H1 (cell line): ENCODE measurements around the gene NPHP4. TPM values are rescaled to one million over a fixed set of nuclear protein-coding genes. Genes with fewer than 3 reads are reported as not detected.

Experiments used
- ASH2L ChIP-seq: fragments of 200-600, 300-600 bp; sonication (generic); IDR thresholded peaks from one replicate; pipeline ENCODE4 v1.7.1; 2017; ENCODE audit warnings: low read length
- ATF2 ChIP-seq: IDR thresholded peaks from 2 replicates; pipeline ENCODE4 v1.6.1; 2012; ENCODE audit warnings: low read length, inconsistent platforms
- CBX5 ChIP-seq: fragments of 300-800, 300-1000 bp; sonication (generic); IDR thresholded peaks from 2 replicates; pipeline ENCODE4 v1.7.1; 2016; ENCODE audit warnings: antibody characterized with exemption, low read length, low read depth
- CHD1 ChIP-seq: IDR thresholded peaks from 2 replicates; pipeline ENCODE4 v1.6.1; 2012; ENCODE audit warnings: low read depth, low read length, improper control_type of control experiment
- CHD2 ChIP-seq: IDR thresholded peaks from 2 replicates; pipeline ENCODE4 v1.6.1; 2012; ENCODE audit warnings: low read length, improper control_type of control experiment
- CREB1 ChIP-seq: IDR thresholded peaks from 2 replicates; pipeline ENCODE4 v1.6.1; 2012; ENCODE audit warnings: inconsistent platforms
- HDAC2 ChIP-seq, 2 experiments: fragments of 300-600 bp in 1 of 2; sonication (generic) in 1 of 2; IDR thresholded peaks; 2 replicates each; pipeline ENCODE4 v1.6.1; 2011 to 2012; ENCODE audit warnings: low read depth in 2 of 2, low read length in 2 of 2, mild to moderate bottlenecking in 2 of 2, moderate library complexity in 2 of 2, borderline replicate concordance in 1 of 2, inconsistent platforms in 1 of 2
- JUND ChIP-seq: IDR thresholded peaks from 2 replicates; pipeline ENCODE4 v1.6.1; 2011; ENCODE audit warnings: mild to moderate bottlenecking, improper control_type of control experiment, low read length
- MAX ChIP-seq: IDR thresholded peaks from 2 replicates; pipeline ENCODE4 v1.6.1; 2012; ENCODE audit warnings: inconsistent platforms
- PHF8 ChIP-seq: fragments of 200-600 bp; sonication (generic); conservative IDR thresholded peaks from 2 replicates; pipeline ENCODE4 v1.7.1; 2012; ENCODE audit warnings: low read depth, mild to moderate bottlenecking, inconsistent platforms, low read length, moderate library complexity
- POLR2AphosphoS5 ChIP-seq: IDR thresholded peaks from 2 replicates; pipeline ENCODE4 v1.6.1; 2011; ENCODE audit warnings: low read depth, low read length
- SIN3A ChIP-seq, 2 experiments: IDR thresholded peaks in 1 of 2; conservative IDR thresholded peaks in 1 of 2; 2 replicates each; pipeline ENCODE4 v1.6.1; 2011 to 2012; ENCODE audit warnings: low read length in 2 of 2, improper control_type of control experiment in 1 of 2, low read depth in 1 of 2, mild to moderate bottlenecking in 1 of 2
- SIRT6 ChIP-seq: IDR thresholded peaks from one replicate; pipeline ENCODE4 v1.7.1; 2012; ENCODE audit warnings: low read length, inconsistent platforms
- SIX5 ChIP-seq: IDR thresholded peaks from 2 replicates; pipeline ENCODE4 v1.6.1; 2011; ENCODE audit warnings: mild to moderate bottlenecking, low read depth, low read length
- SP1 ChIP-seq: IDR thresholded peaks from 2 replicates; pipeline ENCODE4 v1.6.1; 2011; ENCODE audit warnings: low read depth, low read length
- SP2 ChIP-seq: IDR thresholded peaks from 2 replicates; pipeline ENCODE4 v1.6.1; 2012; ENCODE audit warnings: mild to moderate bottlenecking, low read length, inconsistent platforms
- SP4 ChIP-seq: IDR thresholded peaks from 2 replicates; pipeline ENCODE4 v1.6.1; 2012; ENCODE audit warnings: low read length, inconsistent platforms
- TCF12 ChIP-seq: IDR thresholded peaks from 2 replicates; pipeline ENCODE4 v1.6.1; 2011; ENCODE audit warnings: low read depth, mild to moderate bottlenecking, low read length
- polyA plus RNA-seq, 7 experiments: library from polyadenylated mRNA; depleted of rRNA in 3 of 7; stranded (reverse) in 5 of 7; unstranded in 2 of 7; fragments of >200 nt in 5 of 7; fragments of 200-250 nt in 2 of 7; gene quantifications; 1 replicate in 5 of 7; 2 replicates in 1 of 7; 4 replicates in 1 of 7; pipeline versions ENCODE4 v1.2.1 to v1.2.3, GENCODE V29; 2011 to 2013; ENCODE audit warnings: missing spikeins in 2 of 7, mixed read lengths in 2 of 7
- total RNA-seq: library from RNA; stranded (reverse); fragmentation: NEBNext Ultra II Directional; extraction: Animal tissue kit (Norgen Biotek cat#: 25700); gene quantifications from 2 replicates; pipeline ENCODE4 v1.2.1, GENCODE V29; 2021

NPHP4 gene
- total and polyA plus RNA-seq, 2 of the 8 experiments (the other 6 are each of a cell fraction or from before 2014, with no cell fraction given), result 5.8 to 14.0 TPM

GRCh38 chr1:5992026-5992813 is at the start of gene NPHP4 (continued):
- TF ChIP-seq HDAC2 (IDR thresholded peaks at IDR 0.05; ENCODE audit: borderline replicate concordance in 1 of 2, low read depth in 2 of 2, low read length in 2 of 2), result peak in 1 of 2 experiments; percentile 74; a peak in 1 of 4 replicates
- TF ChIP-seq SIX5, result no peak
- peak in 1 of 2 experiments; percentile 94; a peak in 3 of 4 replicates for TF ChIP-seq SIN3A (conservative IDR thresholded peaks at IDR 0.05 in 1 of 2, IDR thresholded peaks at IDR 0.05 in 1 of 2; ENCODE audit: low read depth in 1 of 2, low read length in 2 of 2)
- TF ChIP-seq CREB1, result peak; percentile 89
- TF ChIP-seq POLR2AphosphoS5, result no peak
- TF ChIP-seq JUND, result peak; percentile 83
- TF ChIP-seq CHD2, result peak; percentile 92
- TF ChIP-seq TCF12, result 0 out of 2 replicates have a peak, but pooled peaks have one; percentile 36
- TF ChIP-seq ATF2, result no peak
- TF ChIP-seq PHF8, result peak; percentile 60
- peak; percentile 70; the same call in 1 of the 2 replicates for TF ChIP-seq SP4
- peak; percentile 80 for TF ChIP-seq MAX
- TF ChIP-seq CBX5, result no peak
- peak; percentile 86 for TF ChIP-seq ASH2L
- TF ChIP-seq SIRT6, result no peak
- peak; percentile 88 for TF ChIP-seq CHD1
- TF ChIP-seq SP2, result peak; percentile 69
- TF ChIP-seq SP1, result peak; percentile 98
